H1 (cell line): ENCODE measurements around the gene PDE4D.

Experiments used
- CHD1 ChIP-seq: IDR thresholded peaks from 2 replicates; pipeline ENCODE4 v1.6.1; 2012; ENCODE audit warnings: low read depth, low read length, improper control_type of control experiment
- CREB1 ChIP-seq: IDR thresholded peaks from 2 replicates; pipeline ENCODE4 v1.6.1; 2012; ENCODE audit warnings: inconsistent platforms
- EGR1 ChIP-seq: IDR thresholded peaks from 2 replicates; pipeline ENCODE4 v1.6.1; 2011; ENCODE audit warnings: low read depth, low read length, borderline replicate concordance
- EZH2 ChIP-seq: fragments of 200-600 bp; sonication (generic); IDR thresholded peaks from 2 replicates; pipeline ENCODE4 v1.7.1; 2012; ENCODE audit warnings: low read depth, mild to moderate bottlenecking, moderate library complexity, low read length, inconsistent platforms; ENCODE audit not compliant: severe bottlenecking
- JUND ChIP-seq: IDR thresholded peaks from 2 replicates; pipeline ENCODE4 v1.6.1; 2011; ENCODE audit warnings: mild to moderate bottlenecking, improper control_type of control experiment, low read length
- POLR2A ChIP-seq, 2 experiments: IDR thresholded peaks; 1 replicate in 1 of 2; 2 replicates in 1 of 2; pipeline ENCODE4 v1.6.1; 2011; ENCODE audit warnings: low read depth in 2 of 2, low read length in 2 of 2, mild to moderate bottlenecking in 2 of 2; ENCODE audit errors: control extremely low read depth in 1 of 2
- RAD21 ChIP-seq, 2 experiments: IDR thresholded peaks in 1 of 2; conservative IDR thresholded peaks in 1 of 2; 2 replicates each; pipeline ENCODE4 v1.6.1; 2011; ENCODE audit warnings: low read depth in 2 of 2, low read length in 2 of 2, improper control_type of control experiment in 1 of 2, inconsistent platforms in 1 of 2, mild to moderate bottlenecking in 1 of 2, moderate library complexity in 1 of 2
- TBP ChIP-seq: IDR thresholded peaks from 2 replicates; pipeline ENCODE4 v1.6.1; 2011; ENCODE audit warnings: low read depth, low read length, improper control_type of control experiment
- TF ChIP-seq, protein P1 (sequence below), 3 experiments: IDR thresholded peaks; 1 replicate in 2 of 3; 2 replicates in 1 of 3; pipeline versions ENCODE4 v1.5.1 to v1.6.1; 2011; ENCODE audit warnings: low read length in 3 of 3, mild to moderate bottlenecking in 3 of 3, inconsistent platforms in 2 of 3, low read depth in 1 of 3, moderate library complexity in 1 of 3; ENCODE audit not compliant: insufficient read depth in 1 of 3; ENCODE audit errors: control extremely low read depth in 1 of 3
- TF ChIP-seq, protein P2 (sequence below): IDR thresholded peaks from 2 replicates; pipeline ENCODE4 v1.6.1; 2012; ENCODE audit warnings: inconsistent platforms

DNA sequence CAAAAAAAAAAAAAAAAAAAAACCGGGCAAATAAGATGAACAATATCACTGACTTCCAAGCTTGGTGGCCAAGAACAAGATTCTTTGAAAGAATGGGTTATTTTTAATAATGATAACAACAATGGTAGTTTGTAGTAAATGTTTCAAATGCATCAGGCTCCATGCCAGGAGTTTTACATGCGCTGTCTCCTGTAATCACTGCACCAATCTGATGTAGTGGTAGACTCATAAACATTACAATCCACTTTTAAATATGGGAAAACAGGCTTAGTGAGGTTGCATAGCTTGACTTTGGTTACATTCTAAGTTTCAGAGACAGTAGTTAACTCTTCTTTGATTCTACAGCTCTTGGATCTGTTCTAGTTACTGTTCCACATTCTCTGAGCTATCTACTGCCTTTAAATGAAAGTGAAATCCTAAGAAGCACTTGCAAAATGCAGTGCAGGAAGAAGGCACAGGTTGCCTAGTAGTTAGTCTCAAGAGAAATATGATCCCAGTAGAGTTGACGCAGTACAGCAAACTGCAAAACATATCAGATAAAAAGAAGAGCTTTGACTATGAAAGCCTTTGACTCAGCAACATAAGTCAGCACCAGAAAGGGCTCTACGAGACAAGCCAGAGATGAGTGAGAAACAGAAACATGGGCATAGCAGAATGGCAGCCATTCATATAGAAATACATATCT lies 62.1 kb downstream of the PDE4D start:
- TF ChIP-seq RAD21 (IDR thresholded peaks at IDR 0.05 in 1 of 2, conservative IDR thresholded peaks at IDR 0.05 in 1 of 2; ENCODE audit: low read depth in 2 of 2, low read length in 2 of 2): no peak
- TF ChIP-seq JUND: no peak
- no peak for TF ChIP-seq TBP
- TF ChIP-seq POLR2A (IDR thresholded peaks at IDR 0.05; ENCODE audit: control extremely low read depth in 1 of 2, low read depth in 2 of 2, low read length in 2 of 2): no peak
- no peak for TF ChIP-seq CHD1
- no peak for TF ChIP-seq CREB1
- TF ChIP-seq EGR1: no peak
- TF ChIP-seq, protein P1, sequence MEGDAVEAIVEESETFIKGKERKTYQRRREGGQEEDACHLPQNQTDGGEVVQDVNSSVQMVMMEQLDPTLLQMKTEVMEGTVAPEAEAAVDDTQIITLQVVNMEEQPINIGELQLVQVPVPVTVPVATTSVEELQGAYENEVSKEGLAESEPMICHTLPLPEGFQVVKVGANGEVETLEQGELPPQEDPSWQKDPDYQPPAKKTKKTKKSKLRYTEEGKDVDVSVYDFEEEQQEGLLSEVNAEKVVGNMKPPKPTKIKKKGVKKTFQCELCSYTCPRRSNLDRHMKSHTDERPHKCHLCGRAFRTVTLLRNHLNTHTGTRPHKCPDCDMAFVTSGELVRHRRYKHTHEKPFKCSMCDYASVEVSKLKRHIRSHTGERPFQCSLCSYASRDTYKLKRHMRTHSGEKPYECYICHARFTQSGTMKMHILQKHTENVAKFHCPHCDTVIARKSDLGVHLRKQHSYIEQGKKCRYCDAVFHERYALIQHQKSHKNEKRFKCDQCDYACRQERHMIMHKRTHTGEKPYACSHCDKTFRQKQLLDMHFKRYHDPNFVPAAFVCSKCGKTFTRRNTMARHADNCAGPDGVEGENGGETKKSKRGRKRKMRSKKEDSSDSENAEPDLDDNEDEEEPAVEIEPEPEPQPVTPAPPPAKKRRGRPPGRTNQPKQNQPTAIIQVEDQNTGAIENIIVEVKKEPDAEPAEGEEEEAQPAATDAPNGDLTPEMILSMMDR (IDR thresholded peaks at IDR 0.05; ENCODE audit: control extremely low read depth in 1 of 3, insufficient read depth in 1 of 3, low read depth in 1 of 3, low read length in 3 of 3): no peak
- TF ChIP-seq EZH2: no peak
- TF ChIP-seq, protein P2, sequence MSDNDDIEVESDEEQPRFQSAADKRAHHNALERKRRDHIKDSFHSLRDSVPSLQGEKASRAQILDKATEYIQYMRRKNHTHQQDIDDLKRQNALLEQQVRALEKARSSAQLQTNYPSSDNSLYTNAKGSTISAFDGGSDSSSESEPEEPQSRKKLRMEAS: no peak
